ENCODE data around the gene SBK1.

Gene SBK1

GRCh38 chr16:28280881-28281836, 11.2 kb upstream of the SBK1 start:
- DNase-seq (ENCODE audit: low read depth in 2 of 2, low spot score in 1 of 2), result no peak

DNA sequence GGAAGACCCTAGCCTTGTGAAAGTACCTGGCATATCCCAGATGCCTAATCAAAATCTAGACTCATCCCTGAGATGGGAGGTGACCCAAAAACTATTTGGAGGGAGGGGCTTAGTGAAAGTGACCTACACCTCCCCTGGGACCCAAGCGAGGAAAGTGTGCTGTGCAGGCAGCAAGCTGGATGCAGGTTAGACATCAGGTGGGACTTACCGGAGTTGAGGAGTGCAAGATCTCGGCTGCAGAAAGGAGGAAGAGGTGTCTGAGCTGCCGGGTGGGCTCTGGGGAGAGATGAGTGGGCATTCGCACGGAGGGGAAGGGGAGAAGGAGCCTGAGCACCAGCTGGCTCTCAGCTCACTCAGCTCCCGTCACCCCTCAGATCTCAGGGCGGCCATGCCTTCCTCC, 10.3 kb upstream of the SBK1 start:
- DNase-seq (ENCODE audit: low read depth in 2 of 2, low spot score in 1 of 2), result no peak

DNA sequence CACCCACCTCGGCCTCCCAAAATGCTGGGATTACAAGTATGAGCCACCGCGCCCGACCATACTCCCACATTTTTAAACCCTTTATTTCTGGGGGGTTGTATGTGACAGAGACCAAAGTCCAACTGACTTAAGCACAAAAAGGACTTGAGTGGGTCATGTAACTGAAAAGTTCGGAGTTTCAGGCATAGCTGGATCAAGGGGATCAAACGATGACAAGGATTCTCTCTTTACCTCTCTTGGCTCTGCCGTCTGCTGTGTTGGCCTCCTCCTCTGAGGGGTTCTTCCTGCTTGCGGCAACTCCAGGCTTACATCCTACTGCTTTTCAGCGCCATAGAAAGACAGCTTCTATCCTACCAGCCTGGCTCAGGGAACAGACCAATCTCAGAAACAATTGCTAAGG, 9.2 kb upstream of the SBK1 start:
- no peak for DNase-seq (ENCODE audit: low read depth in 2 of 2, low spot score in 1 of 2)

DNA sequence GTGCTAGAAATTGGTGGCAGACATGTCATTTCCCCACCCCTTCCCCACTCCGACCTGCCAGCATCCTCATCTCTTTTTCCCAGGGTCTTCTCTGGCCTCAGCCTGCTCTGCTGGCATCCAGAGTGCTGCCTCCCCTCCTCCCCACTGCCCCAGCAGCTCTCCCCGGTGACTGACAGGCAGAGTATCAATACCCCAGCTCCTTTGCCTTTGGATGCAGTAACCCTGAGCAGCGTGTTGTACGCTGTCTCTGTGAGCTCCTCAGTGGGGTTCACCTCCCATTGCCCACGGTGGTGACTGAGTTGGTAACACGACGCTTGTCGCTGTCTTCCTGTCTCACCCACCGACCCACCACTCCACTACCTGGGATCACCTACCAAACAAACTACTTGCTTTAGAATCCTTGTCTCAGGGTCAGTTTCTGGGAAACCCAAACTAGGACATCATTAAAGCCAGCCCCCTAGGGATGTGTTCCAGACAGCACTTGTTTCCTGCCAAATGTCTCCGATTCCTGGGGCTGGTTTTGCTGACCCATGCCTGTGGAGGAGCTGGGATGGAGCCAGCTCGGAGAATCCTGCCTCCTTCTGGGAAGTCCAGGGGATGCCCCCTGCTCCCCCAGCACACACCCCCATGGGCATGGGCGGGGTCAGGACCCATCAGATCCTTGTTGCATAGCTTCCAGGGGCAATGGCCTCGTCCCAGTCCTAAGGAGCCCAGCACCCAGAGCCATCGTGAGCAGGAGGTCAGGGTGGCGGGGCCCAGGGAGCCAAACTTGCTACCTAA, 8.3 kb upstream of the SBK1 start:
- DNase-seq (ENCODE audit: low read depth in 2 of 2, low spot score in 1 of 2), result no peak

GRCh38 chr16:28285649-28286048, 6.7 kb upstream of the SBK1 start:
- no peak for DNase-seq (ENCODE audit: low read depth in 2 of 2, low spot score in 1 of 2)

- no peak for DNase-seq (ENCODE audit: low read depth in 2 of 2, low spot score in 1 of 2)
These were observed 4.2 kb upstream of the SBK1 start for GRCh38 chr16:28288114-28288513.

DNA sequence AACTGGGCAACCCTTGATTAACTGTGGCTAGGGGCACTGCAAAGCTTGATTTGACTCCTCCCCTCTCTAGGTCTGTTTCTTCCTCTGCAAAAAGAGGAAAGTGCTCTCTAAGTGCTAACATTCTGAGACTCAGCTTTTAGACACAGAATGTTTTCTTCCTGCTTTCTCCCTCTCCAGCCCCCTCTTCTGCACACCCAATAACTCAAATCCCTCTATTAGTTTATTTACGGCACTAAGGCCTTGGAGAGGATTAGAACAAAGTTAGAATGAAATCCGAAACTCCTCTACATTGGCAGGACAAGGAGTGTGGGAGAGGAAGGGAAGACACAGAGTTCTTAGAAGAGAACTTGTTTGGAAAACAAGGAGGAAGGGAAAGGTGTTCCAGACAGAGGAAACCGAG, 3.3 kb upstream of the SBK1 start:
- no peak for DNase-seq (ENCODE audit: low read depth in 2 of 2, low spot score in 1 of 2)

- DNase-seq (ENCODE audit: low read depth in 2 of 2, low spot score in 1 of 2), result no peak
These were observed 2.1 kb upstream of the SBK1 start for GRCh38 chr16:28289939-28290858.

GRCh38 chr16:28290859-28291254, 1.5 kb upstream of the SBK1 start:
- no peak for DNase-seq (ENCODE audit: low read depth in 2 of 2, low spot score in 1 of 2)

DNA sequence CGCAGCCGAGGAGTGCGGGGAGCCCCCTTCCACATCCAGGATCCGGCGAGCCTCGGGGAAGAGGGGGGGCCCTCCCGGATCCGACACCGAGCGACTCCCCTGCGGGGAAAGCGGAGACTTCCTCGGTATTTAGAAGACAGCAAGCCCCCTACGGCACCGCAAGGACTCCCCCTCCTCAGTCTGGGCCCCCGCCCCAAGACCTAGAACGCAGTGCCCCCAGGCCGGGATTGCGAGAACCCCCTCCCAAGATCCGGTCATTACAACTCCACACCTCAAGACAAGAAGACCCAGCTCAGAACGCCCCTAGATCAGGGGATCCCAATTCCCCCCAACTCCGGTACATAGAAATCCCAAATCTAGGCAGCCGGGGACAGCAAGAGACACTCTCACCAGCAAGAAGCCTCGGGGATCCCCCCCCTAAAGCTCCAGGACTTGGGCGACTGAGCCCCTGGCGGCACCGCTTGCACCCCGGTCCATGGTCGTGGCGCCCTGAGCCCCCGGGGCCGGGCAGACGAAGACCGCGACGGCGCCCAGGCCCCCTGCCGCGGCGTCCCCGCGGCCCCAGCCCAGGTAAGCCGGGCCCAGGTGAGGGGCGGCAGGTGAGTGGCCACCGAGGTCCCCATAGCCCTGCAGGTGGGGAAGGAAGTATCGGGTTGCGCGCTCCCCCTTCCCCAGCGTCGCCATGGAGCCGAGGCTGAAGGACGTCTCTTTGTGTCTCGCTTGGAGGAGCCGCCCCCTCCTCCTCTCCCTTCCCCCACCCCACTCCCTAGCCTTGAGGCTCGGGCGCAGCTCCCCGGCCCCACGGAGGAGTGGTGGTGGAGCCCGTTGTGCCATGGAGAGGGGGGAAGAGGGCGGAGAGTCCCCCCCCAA, 641 bp downstream of the SBK1 start:
- no peak for DNase-seq (ENCODE audit: low read depth in 2 of 2, low spot score in 1 of 2)

GRCh38 chr16:28293601-28293960, 1.3 kb downstream of the SBK1 start:
- no peak for DNase-seq (ENCODE audit: low read depth in 2 of 2, low spot score in 1 of 2)

- no peak for DNase-seq (ENCODE audit: low read depth in 2 of 2, low spot score in 1 of 2)
These were observed 1.9 kb downstream of the SBK1 start for GRCh38 chr16:28294201-28294600.

DNA sequence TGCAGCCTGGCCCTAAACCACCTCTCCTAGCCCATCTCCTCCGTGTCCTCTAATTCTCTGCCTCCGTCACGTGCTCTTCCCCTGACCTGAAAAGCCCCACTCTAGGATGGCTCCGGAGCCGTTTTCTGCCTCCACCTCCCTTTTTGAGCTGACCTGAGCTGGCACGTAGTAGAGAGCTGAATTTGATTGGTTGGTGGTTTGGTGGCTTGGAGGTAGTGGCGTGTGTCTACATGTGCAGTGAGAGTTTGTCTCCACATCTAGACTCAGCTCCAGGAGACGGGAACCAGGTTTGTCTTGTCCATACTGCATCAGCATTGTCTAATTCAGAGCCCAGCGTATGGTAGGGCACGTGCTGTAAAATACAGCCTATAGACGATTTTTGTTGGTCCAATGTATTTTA, 3.0 kb downstream of the SBK1 start:
- DNase-seq (ENCODE audit: low read depth in 2 of 2, low spot score in 1 of 2), result no peak

GRCh38 chr16:28297308-28297707, 5.0 kb downstream of the SBK1 start:
- no peak for DNase-seq (ENCODE audit: low read depth in 2 of 2, low spot score in 1 of 2)

DNA sequence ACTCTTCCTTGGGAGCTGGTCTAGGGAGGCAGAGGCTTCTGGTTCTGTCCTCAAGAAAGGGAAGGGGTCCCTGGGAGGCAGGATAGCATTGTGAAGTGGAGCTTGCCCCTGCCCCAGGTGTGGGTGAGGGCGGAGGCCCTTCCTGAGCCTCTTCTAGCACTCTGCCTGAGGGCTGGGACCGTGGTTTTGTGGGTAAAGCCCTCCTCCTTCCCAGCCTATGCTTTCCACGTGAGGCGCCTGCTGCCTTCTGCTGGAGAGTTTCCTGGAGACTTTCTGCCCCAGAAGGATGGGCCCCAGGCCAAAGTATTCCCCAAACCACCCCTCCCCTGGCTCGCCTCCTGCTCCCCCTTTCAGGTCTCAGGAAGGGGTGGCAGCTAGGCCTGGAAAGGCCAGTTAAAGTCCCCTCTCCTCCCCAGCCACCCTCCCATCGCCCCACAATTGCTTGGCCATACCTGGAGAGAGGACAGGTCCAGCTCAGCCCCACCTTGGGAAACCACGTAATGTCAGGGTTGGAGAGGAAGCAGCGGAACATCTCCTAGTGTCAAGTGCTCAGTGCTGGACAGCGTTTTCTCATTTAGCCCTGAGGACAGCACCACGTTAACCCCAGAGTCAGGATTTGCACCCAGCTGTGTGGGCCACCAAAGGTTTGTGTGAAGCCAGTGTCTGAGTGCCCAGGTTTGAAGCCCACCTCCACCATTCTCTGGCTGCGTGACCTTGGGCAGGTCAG, 5.6 kb downstream of the SBK1 start:
- DNase-seq (ENCODE audit: low read depth in 2 of 2, low spot score in 1 of 2), result no peak

DNA sequence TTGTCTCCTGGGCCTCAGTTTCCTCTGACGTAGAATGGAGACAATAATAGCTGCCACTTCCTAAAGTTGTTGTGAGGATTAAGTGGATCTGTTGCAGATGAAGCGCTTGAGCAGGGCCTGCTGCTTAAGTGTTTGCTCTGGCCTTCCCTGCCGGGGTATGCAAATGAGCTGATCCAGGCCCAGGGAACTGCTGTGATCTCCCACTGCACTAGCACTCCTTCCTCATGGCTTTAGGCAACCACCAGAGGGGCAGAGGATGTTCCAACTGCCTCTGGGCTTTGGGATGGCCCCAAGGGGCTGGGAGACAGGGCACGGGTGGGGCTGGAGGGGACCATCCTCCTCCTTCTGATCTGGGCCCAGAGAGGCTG, 6.2 kb downstream of the SBK1 start:
- DNase-seq (ENCODE audit: low read depth in 2 of 2, low spot score in 1 of 2), result no peak

GRCh38 chr16:28300327-28300726, 8.0 kb downstream of the SBK1 start:
- DNase-seq (ENCODE audit: low read depth in 2 of 2, low spot score in 1 of 2), result no peak

GRCh38 chr16:28301154-28301553, 8.8 kb downstream of the SBK1 start:
- no peak for DNase-seq (ENCODE audit: low read depth in 2 of 2, low spot score in 1 of 2)

GRCh38 chr16:28301620-28302019, 9.3 kb downstream of the SBK1 start:
- DNase-seq (ENCODE audit: low read depth in 2 of 2, low spot score in 1 of 2), result no peak

DNA sequence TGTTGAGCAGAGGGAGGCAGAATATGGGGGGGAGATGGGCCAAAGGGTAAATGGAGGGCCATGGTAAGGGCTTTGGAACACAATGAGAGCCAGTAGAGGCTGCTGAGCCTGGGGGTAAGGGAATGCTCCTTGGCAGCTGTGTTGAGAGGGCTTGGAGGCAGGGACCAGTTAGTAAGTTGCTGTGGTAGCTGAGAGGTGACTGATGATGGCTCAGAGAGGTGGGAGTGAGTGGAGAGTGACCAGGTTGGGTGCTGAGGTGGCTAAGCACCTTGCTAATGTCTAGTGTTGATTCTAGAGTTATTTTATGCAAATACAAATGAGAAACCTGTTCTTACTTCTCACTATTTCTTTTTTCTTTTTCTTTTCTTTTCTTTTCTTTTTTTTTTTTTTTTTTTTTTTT, 10.8 kb downstream of the SBK1 start:
- no peak for DNase-seq (ENCODE audit: low read depth in 2 of 2, low spot score in 1 of 2)
